Stomach (tissue), 9 donors: Measurements from ENCODE around the gene ZNF431. TPM values are rescaled to one million over a fixed set of nuclear protein-coding genes. Genes with fewer than 3 reads are reported as not detected.

Source experiments
- DNase-seq, 2 donors: peaks; one replicate each; pipeline versions ENCODE4 v3.0.0 to v3.0.0-alpha.2; 2013 to 2019
- H3K27ac ChIP-seq, 5 donors: fragments of 200-600 bp in 4 of 5; sonication (generic) in 4 of 5; one replicate each; pipeline ENCODE4 v1.5.1; 2013 to 2019; ENCODE audit warnings: mild to moderate bottlenecking in 1 of 5, moderate library complexity in 1 of 5
- H3K27me3 ChIP-seq, 3 donors: fragments of 200-600 bp; sonication (generic); one replicate each; pipeline ENCODE4 v1.5.1; 2017 to 2019; ENCODE audit warnings: mixed run types in 1 of 3
- H3K36me3 ChIP-seq, 4 donors: fragments of 200-600 bp; sonication (generic); 1 replicate in 3 of 4; 2 replicates in 1 of 4; pipeline ENCODE4 v1.5.1; 2016 to 2019
- H3K4me1 ChIP-seq, 4 donors: fragments of 200-600 bp; sonication (generic); one replicate each; pipeline ENCODE4 v1.5.1; 2016 to 2019
- H3K4me3 ChIP-seq, 4 donors: fragments of 200-600 bp; sonication (generic) in 3 of 4; one replicate each; pipeline ENCODE4 v1.5.1; 2016 to 2019; ENCODE audit warnings: mild to moderate bottlenecking in 1 of 4
- H3K9me3 ChIP-seq, 4 donors: fragments of 200-600 bp; sonication (generic); one replicate each; pipeline ENCODE4 v1.5.1; 2016 to 2019
- EP300 ChIP-seq: sonication (generic); formaldehyde crosslinking; IDR thresholded peaks from one replicate; pipeline ENCODE4 v1.6.1; 2017; ENCODE audit warnings: antibody characterized with exemption
- POLR2A ChIP-seq, 4 donors: fragments of 450-650 bp; IDR thresholded peaks; one replicate each; pipeline ENCODE4 v1.6.1; 2016; ENCODE audit warnings: antibody characterized with exemption in 4 of 4, control low read depth in 2 of 4, mild to moderate bottlenecking in 1 of 4, moderate library complexity in 1 of 4
- POLR2AphosphoS5 ChIP-seq, 3 donors: sonication (generic); formaldehyde crosslinking; IDR thresholded peaks; one replicate each; pipeline ENCODE4 v1.6.1; 2016; ENCODE audit warnings: antibody characterized with exemption in 3 of 3
- WGBS, 5 donors: extraction: QIAGEN DNeasy Blood & Tissue Kit in 3 of 5; methylation state at CpG; one replicate each; pipeline versions ENCODE4 v1.1.5 to v1.1.7; 2013 to 2018; 5-methylcytosine and 5-hydroxymethylcytosine counted together
- intact Hi-C: fragments of 100-400 bp; cut with DNase I; formaldehyde crosslinking; loops from one replicate; pipeline ENCODE4 v1.15.1; 2023; ENCODE audit warnings: low total_unique reads
- polyA plus RNA-seq, 3 donors: library from polyadenylated mRNA; stranded (reverse); fragments of 200-250 nt; gene quantifications; one replicate each; pipeline ENCODE4 v1.2.3, GENCODE V29; 2013
- total RNA-seq, 5 donors: library from RNA; depleted of rRNA; stranded (reverse); fragments of >200 nt; gene quantifications; one replicate each; pipeline versions ENCODE4 v1.1.0 to v1.2.3, GENCODE V29; 2014 to 2016
- TF ChIP-seq, protein P1 (sequence below), 7 experiments: fragments of 450-650 bp in 4 of 7; fragments of 200-600 bp in 3 of 7; sonication (generic) in 3 of 7; IDR thresholded peaks; one replicate each; pipeline ENCODE4 v1.5.1; 2016 to 2019; ENCODE audit warnings: antibody characterized with exemption in 7 of 7, control low read depth in 2 of 7, mild to moderate bottlenecking in 1 of 7
- donor health status: healthy with polysubstance abuse.
- donor health status: Bipolar disorder and iron deficiency.
- donor health status: healthy.

Gene ZNF431
- total and polyA plus RNA-seq, 8 donors = 2.0 to 55.4 (median 5.8) TPM

DNA sequence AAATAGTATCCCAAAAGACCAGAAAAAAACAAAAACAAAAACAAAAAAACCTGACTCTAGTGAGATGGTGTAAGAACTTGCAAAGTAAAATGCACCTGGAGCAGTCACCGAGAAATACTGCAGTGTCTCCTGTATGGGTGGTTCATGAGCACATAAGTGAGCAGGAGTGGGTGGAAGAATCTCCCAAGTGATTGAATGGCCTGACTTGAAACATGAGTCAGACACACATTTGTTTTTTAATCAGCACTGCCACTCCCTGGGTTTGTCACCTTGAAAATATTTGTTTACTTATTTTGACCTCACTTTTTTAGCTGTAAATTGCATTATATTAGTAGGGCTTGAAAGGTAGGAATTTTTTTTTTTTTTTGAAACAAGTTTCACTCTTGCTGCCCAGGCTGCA, 2.0 kb downstream of the ZNF431 start:
- TF ChIP-seq, protein P1, sequence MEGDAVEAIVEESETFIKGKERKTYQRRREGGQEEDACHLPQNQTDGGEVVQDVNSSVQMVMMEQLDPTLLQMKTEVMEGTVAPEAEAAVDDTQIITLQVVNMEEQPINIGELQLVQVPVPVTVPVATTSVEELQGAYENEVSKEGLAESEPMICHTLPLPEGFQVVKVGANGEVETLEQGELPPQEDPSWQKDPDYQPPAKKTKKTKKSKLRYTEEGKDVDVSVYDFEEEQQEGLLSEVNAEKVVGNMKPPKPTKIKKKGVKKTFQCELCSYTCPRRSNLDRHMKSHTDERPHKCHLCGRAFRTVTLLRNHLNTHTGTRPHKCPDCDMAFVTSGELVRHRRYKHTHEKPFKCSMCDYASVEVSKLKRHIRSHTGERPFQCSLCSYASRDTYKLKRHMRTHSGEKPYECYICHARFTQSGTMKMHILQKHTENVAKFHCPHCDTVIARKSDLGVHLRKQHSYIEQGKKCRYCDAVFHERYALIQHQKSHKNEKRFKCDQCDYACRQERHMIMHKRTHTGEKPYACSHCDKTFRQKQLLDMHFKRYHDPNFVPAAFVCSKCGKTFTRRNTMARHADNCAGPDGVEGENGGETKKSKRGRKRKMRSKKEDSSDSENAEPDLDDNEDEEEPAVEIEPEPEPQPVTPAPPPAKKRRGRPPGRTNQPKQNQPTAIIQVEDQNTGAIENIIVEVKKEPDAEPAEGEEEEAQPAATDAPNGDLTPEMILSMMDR (IDR thresholded peaks at IDR 0.05) = no peak
- TF ChIP-seq POLR2A (IDR thresholded peaks at IDR 0.05) = no peak
- no peak for TF ChIP-seq EP300
- no peak for TF ChIP-seq POLR2AphosphoS5 (IDR thresholded peaks at IDR 0.05)
- Histone ChIP-seq H3K27me3 (no peaks in the 10 kb centered on the region), H3K9me3 (no peaks in the 10 kb centered on the region), H3K4me3 (no peak overlapping the region), H3K36me3 (peaks cover 4 to 53% (median 47%) of the 10 kb centered on the region in 4 donors), H3K4me1 (peaks cover 0 to 28% (median 13%) of the 10 kb centered on the region in 4 donors), H3K27ac (no peak overlapping the region)
- DNase-seq = peak in 1 of 2 donors; percentile 8
- intact Hi-C loops = no loop called here
- 73 to 96% (median 85%) methylated on average over 1 of the region's 1 CpG for WGBS, 5 donors

GRCh38 chr19:21147540-21147939, 5.7 kb downstream of the ZNF431 start:
- Histone ChIP-seq H3K27me3 (no peaks in the 10 kb centered on the region), H3K27ac (no peak overlapping the region), H3K4me1 (peaks cover 0 to 20% (median 10%) of the 10 kb centered on the region in 4 donors), H3K36me3 (peaks cover 15 to 88% (median 79%) of the 10 kb centered on the region in 4 donors), H3K4me3 (no peak overlapping the region), H3K9me3 (no peaks in the 10 kb centered on the region)
- 84 to 97% (median 85%) methylated on average over 1 of the region's 1 CpG for WGBS, 5 donors
- TF ChIP-seq, protein P1 (IDR thresholded peaks at IDR 0.05) = no peak
- no peak for TF ChIP-seq POLR2A (IDR thresholded peaks at IDR 0.05)
- intact Hi-C loops = no loop called here
- no peak for DNase-seq

DNA sequence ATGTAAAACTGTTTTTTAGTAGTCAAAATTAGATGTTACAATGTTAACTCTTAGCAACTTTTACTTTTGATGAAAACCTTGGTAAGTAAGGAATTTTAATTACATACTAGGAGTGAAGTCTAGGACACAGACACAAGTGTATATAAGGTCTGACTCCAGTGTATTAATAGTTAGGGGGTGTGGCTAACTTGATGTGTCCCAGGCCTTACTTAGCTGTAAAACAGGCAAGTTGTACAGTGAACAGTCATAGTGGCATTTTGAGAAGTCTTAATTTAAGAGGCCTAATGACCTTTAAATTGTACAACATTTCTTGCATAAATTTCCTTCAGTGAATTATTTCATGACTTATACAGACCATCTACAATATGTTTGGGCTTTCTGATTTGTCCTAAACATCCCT, 6.8 kb downstream of the ZNF431 start:
- DNase-seq = no peak
- Histone ChIP-seq H3K27me3 (no peaks in the 10 kb centered on the region), H3K36me3 (peaks cover 15 to 95% (median 90%) of the 10 kb centered on the region in 4 donors), H3K4me1 (peaks cover 0 to 8% (median 0%) of the 10 kb centered on the region in 4 donors), H3K27ac (no peak overlapping the region), H3K9me3 (no peaks in the 10 kb centered on the region), H3K4me3 (no peak overlapping the region)
- intact Hi-C loops = no loop called here
- no peak for TF ChIP-seq POLR2A (IDR thresholded peaks at IDR 0.05)
- TF ChIP-seq, protein P1 (IDR thresholded peaks at IDR 0.05) = no peak
- TF ChIP-seq EP300 = no peak
- no peak for TF ChIP-seq POLR2AphosphoS5 (IDR thresholded peaks at IDR 0.05)

GRCh38 chr19:21149877-21150276, 8.0 kb downstream of the ZNF431 start:
- H3K9me3 ChIP-seq = no peaks in the 10 kb centered on the region
- no peaks in the 10 kb centered on the region for H3K27me3 ChIP-seq
- DNase-seq = no peak
- TF ChIP-seq POLR2AphosphoS5 (IDR thresholded peaks at IDR 0.05) = no peak
- no peak for TF ChIP-seq POLR2A (IDR thresholded peaks at IDR 0.05)
- TF ChIP-seq, protein P1 (IDR thresholded peaks at IDR 0.05) = no peak
- no peak for TF ChIP-seq EP300
- intact Hi-C loops = no loop called here
- no peak overlapping the region for H3K4me3 ChIP-seq
- WGBS, 5 donors = 95 to 99% (median 97%) methylated on average over 5 to 6 of the region's 6 CpGs
- no peaks in the 10 kb centered on the region for H3K4me1 ChIP-seq
- H3K36me3 ChIP-seq = peaks cover 15 to 86% (median 81%) of the 10 kb centered on the region in 4 donors
- no peak overlapping the region for H3K27ac ChIP-seq
